Natural killer cell (primary cell): ENCODE results near the gene NRP2. TPM values are rescaled to one million over a fixed set of nuclear protein-coding genes. Genes with fewer than 3 reads are reported as not detected.

ENCODE experiments used
- ATAC-seq, 3 donors: fragments of 150-1000 bp in 2 of 3; fragments of 200-7000 bp in 1 of 3; cut with Tn5 transposase; 1 replicate in 1 of 3; 2 replicates in 2 of 3; pipeline ENCODE4 v1.10.0; 2021; ENCODE audit warnings: mild to moderate bottlenecking in 2 of 3, moderate library complexity in 2 of 3
- DNase-seq, 2 donors: peaks; one replicate each; pipeline versions ENCODE4 v3.0.0 to v3.0.0-alpha.2; 2013 to 2021; ENCODE audit warnings: mixed read lengths in 1 of 2
- H3K27ac ChIP-seq: one replicate; pipeline ENCODE4 v1.5.1; 2013; ENCODE audit warnings: mild to moderate bottlenecking, low read length
- H3K27me3 ChIP-seq: one replicate; pipeline ENCODE4 v1.6.1; 2013; ENCODE audit warnings: low read length; ENCODE audit not compliant: control insufficient read depth, insufficient read depth
- H3K36me3 ChIP-seq: one replicate; pipeline ENCODE4 v1.6.1; 2013; ENCODE audit warnings: low read length; ENCODE audit not compliant: control insufficient read depth, insufficient read depth
- H3K4me1 ChIP-seq: one replicate; pipeline ENCODE4 v1.6.1; 2013; ENCODE audit warnings: low read length; ENCODE audit not compliant: control insufficient read depth, insufficient read depth
- H3K4me3 ChIP-seq: one replicate; pipeline ENCODE4 v1.5.1; 2013; ENCODE audit warnings: low read length
- H3K9me3 ChIP-seq: one replicate; pipeline ENCODE4 v1.6.1; 2013; ENCODE audit warnings: low read length; ENCODE audit not compliant: control insufficient read depth, insufficient read depth
- H3K27ac Mint-ChIP-seq, 2 donors: one replicate each; pipeline ENCODE4 v1.8.0; 2022; ENCODE audit warnings: mild to moderate bottlenecking in 2 of 2, mixed read lengths in 2 of 2, moderate library complexity in 1 of 2
- H3K27me3 Mint-ChIP-seq, 2 donors: one replicate each; pipeline ENCODE4 v1.8.0; 2022; ENCODE audit warnings: low read depth in 2 of 2, mixed read lengths in 2 of 2
- H3K36me3 Mint-ChIP-seq: one replicate; pipeline ENCODE4 v1.8.0; 2022; ENCODE audit warnings: mixed read lengths
- H3K4me1 Mint-ChIP-seq, 2 donors: one replicate each; pipeline ENCODE4 v1.8.0; 2022; ENCODE audit warnings: mixed read lengths in 2 of 2
- H3K4me3 Mint-ChIP-seq: one replicate; pipeline ENCODE4 v1.8.0; 2022; ENCODE audit warnings: mild to moderate bottlenecking, moderate library complexity, mixed read lengths
- H3K9me3 Mint-ChIP-seq, 2 donors: one replicate each; pipeline ENCODE4 v1.8.0; 2022; ENCODE audit warnings: mixed read lengths in 2 of 2
- WGBS: methylation state at CpG from one replicate; pipeline ENCODE4 v1.1.7; 2013; ENCODE audit warnings: missing lambda C conversion rate; ENCODE audit not compliant: insufficient coverage; 5-methylcytosine and 5-hydroxymethylcytosine counted together
- intact Hi-C: fragments of 100-400 bp; cut with micrococcal nuclease; formaldehyde crosslinking; loops from one replicate; pipeline ENCODE4 v1.14.2; 2022
- total RNA-seq, 4 donors: library from RNA; stranded (reverse); fragments of 120-200 nt in 1 of 4; gene quantifications; one replicate each; pipeline versions ENCODE4 v1.2.3 to v1.2.4, GENCODE V29; 2013 to 2022
- TF ChIP-seq, protein P1 (sequence below): fragments of 200-600 bp; IDR thresholded peaks from one replicate; pipeline ENCODE4 v1.8.0; 2022; ENCODE audit warnings: antibody characterized with exemption

Gene NRP2
- total RNA-seq, 3 donors from 2014 or later (not counting 1 experiment from before 2014, with no cell fraction given) = 0.40 TPM; not detected in 2

DNA sequence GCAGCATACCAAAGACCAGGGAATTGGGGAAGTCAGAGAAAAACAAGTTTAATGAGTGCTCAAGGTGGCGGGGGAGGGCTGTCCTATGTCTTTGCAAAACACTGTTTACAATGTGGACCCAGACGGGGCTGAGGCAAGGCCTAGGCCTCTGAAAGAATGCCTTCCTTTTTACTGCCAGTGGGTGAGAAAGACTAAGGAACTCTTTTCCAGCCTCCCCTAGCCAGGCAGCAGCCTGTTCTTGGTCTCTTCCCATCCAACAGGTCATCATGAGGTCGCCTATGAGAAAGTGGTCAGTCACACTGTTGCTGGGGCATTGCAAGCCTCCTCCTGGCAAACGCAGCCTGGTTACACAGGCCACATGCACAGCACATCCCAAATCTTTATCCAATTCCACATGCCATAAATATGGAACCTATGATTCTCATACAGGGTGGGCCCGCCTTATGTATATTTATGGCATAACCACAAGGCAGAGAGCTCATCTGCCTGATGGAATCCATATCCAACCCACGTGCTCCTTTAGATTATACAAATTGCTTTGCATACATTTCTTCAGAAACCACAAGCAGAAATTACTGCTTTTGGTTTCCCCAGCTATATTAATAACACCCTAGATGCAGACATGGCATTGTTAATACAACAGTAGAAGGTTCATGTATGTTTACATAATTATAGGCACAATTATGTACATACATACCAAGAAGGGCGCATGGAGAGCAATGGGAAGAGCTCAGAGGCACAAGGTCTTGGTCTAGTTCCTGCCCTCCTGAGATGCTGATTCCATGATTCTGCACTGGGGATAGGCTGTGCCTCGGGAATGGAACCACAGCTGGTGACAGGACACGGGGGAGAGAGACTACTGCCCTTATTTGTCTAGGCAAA, 48.6 kb downstream of the NRP2 start:
- no peak overlapping the region for H3K27ac Mint-ChIP-seq
- H3K27me3 Mint-ChIP-seq = peaks cover 0 to 3% of the 10 kb centered on the region in 2 donors
- H3K27me3 ChIP-seq = no peaks in the 10 kb centered on the region
- no peaks in the 10 kb centered on the region for H3K36me3 ChIP-seq
- H3K36me3 Mint-ChIP-seq = no peaks in the 10 kb centered on the region
- H3K4me3 Mint-ChIP-seq = no peak overlapping the region
- no peaks in the 10 kb centered on the region for H3K4me1 Mint-ChIP-seq
- TF ChIP-seq, protein P1, sequence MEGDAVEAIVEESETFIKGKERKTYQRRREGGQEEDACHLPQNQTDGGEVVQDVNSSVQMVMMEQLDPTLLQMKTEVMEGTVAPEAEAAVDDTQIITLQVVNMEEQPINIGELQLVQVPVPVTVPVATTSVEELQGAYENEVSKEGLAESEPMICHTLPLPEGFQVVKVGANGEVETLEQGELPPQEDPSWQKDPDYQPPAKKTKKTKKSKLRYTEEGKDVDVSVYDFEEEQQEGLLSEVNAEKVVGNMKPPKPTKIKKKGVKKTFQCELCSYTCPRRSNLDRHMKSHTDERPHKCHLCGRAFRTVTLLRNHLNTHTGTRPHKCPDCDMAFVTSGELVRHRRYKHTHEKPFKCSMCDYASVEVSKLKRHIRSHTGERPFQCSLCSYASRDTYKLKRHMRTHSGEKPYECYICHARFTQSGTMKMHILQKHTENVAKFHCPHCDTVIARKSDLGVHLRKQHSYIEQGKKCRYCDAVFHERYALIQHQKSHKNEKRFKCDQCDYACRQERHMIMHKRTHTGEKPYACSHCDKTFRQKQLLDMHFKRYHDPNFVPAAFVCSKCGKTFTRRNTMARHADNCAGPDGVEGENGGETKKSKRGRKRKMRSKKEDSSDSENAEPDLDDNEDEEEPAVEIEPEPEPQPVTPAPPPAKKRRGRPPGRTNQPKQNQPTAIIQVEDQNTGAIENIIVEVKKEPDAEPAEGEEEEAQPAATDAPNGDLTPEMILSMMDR = no peak
- intact Hi-C loops = no loop called here
- no peaks in the 10 kb centered on the region for H3K4me1 ChIP-seq
- no peaks in the 10 kb centered on the region for H3K9me3 Mint-ChIP-seq
- ATAC-seq = no peak
- H3K9me3 ChIP-seq = no peaks in the 10 kb centered on the region
- no peak overlapping the region for H3K27ac ChIP-seq
- no peak for DNase-seq
- no peak overlapping the region for H3K4me3 ChIP-seq
- 76% methylated on average over 9 of the region's 9 CpGs for whole genome bisulfite sequencing

DNA sequence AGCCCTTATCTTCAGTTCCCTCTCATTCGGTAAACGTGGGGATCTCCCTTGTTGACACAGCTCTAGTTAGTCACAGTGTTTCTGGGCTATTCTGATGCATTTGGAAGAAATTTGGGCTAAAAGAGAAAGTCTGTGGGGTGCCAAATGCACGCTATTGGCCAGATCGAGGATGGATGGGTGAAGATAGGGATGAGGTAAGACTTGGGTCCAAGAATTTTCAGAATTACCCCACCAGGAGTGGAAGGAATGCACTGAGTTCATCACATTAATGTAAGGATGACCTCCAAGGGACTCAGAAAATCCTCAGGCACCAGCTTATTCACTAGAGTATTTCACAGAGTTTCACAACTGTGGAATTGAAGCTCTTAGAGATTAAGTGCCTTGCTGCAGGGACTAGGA, 49.3 kb downstream of the NRP2 start:
- 80% methylated on average over 4 of the region's 4 CpGs for WGBS
- no peak overlapping the region for H3K27ac ChIP-seq

DNA sequence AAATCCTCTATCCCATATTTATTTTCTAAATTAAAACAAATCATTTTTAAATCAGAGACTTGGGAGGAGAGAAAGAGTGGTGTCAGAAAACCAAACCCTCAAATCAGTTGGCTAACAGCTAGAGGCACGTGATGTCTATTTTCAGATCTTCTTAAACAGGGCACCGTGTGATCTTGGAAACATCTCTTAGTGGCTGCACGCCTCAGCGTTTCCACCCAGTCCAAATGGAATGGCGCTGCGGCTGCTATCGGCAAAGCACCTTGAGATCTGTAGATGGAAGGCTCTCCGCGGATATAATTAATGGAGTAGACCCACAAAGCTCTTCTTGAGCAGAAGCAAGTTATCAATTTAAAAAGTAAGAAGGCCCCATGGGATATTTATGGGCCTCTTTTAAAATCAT, 50.0 kb downstream of the NRP2 start:
- Mint-ChIP-seq H3K27ac (no peak overlapping the region), H3K36me3 (no peaks in the 10 kb centered on the region), H3K4me1 (no peaks in the 10 kb centered on the region), H3K27me3 (peaks cover 0 to 3% of the 10 kb centered on the region in 2 donors), H3K9me3 (no peaks in the 10 kb centered on the region), H3K4me3 (no peak overlapping the region)
- ATAC-seq (no peak), DNase-seq (no peak)
- no peak overlapping the region for H3K27ac ChIP-seq
- H3K4me1 ChIP-seq = no peaks in the 10 kb centered on the region
- no peaks in the 10 kb centered on the region for H3K27me3 ChIP-seq
- no peaks in the 10 kb centered on the region for H3K36me3 ChIP-seq
- TF ChIP-seq, protein P1 = no peak
- 92% methylated on average over 9 of the region's 9 CpGs for WGBS
- H3K4me3 ChIP-seq = no peak overlapping the region
- H3K9me3 ChIP-seq = no peaks in the 10 kb centered on the region
- intact Hi-C loops = no loop called here

More for the DNA sequence above, 49.3 kb downstream of the NRP2 start:
- H3K4me1 Mint-ChIP-seq = no peaks in the 10 kb centered on the region
- no peaks in the 10 kb centered on the region for H3K36me3 Mint-ChIP-seq
- TF ChIP-seq, protein P1 = no peak
- Histone ChIP-seq H3K4me1 (no peaks in the 10 kb centered on the region), H3K4me3 (no peak overlapping the region), H3K27me3 (no peaks in the 10 kb centered on the region), H3K9me3 (no peaks in the 10 kb centered on the region), H3K36me3 (no peaks in the 10 kb centered on the region)
- no peak overlapping the region for H3K27ac Mint-ChIP-seq
- ATAC-seq (no peak), DNase-seq (no peak)
- H3K27me3 Mint-ChIP-seq = peaks cover 0 to 3% of the 10 kb centered on the region in 2 donors
- no peak overlapping the region for H3K4me3 Mint-ChIP-seq
- intact Hi-C loops = no loop called here
- no peaks in the 10 kb centered on the region for H3K9me3 Mint-ChIP-seq
